HFFc6 (cell line): Measurements from ENCODE around the gene PTPRD. TPM values are rescaled to one million over a fixed set of nuclear protein-coding genes. Genes with fewer than 3 reads are reported as not detected.

Experiments used
- DNase-seq: peaks from one replicate; pipeline ENCODE4 v3.0.0-alpha.2; 2018
- H3K27ac Mint-ChIP-seq: 2 replicates; pipeline ENCODE4 v1.8.0; 2020; ENCODE audit warnings: mild to moderate bottlenecking, mixed read lengths
- H3K27me3 Mint-ChIP-seq: 2 replicates; pipeline ENCODE4 v1.8.0; 2021; ENCODE audit warnings: mild to moderate bottlenecking, moderate library complexity, mixed read lengths; ENCODE audit not compliant: insufficient read depth
- H3K36me3 Mint-ChIP-seq: 2 replicates; pipeline ENCODE4 v1.8.0; 2021; ENCODE audit warnings: low read depth, mixed read lengths
- H3K4me1 Mint-ChIP-seq: 2 replicates; pipeline ENCODE4 v1.8.0; 2020; ENCODE audit warnings: low read depth, mixed read lengths
- H3K4me3 Mint-ChIP-seq: 2 replicates; pipeline ENCODE4 v1.8.0; 2020; ENCODE audit warnings: mild to moderate bottlenecking, moderate library complexity, mixed read lengths
- H3K9me3 Mint-ChIP-seq: 2 replicates; pipeline ENCODE4 v1.8.0; 2020; ENCODE audit warnings: mild to moderate bottlenecking, mixed read lengths
- total RNA-seq, 6 experiments: library from RNA; stranded (reverse); fragmentation: NEBNext Ultra II Directional; extraction: Animal tissue kit (Norgen Biotek cat#: 25700); gene quantifications; 2 replicates in 1 of 6; 3 replicates in 5 of 6; pipeline ENCODE4 v1.2.3, GENCODE V29; 2021
- TF ChIP-seq, protein P1 (sequence below): fragments of 200-600 bp; sonication (generic); IDR thresholded peaks from 2 replicates; pipeline ENCODE4 v1.5.0; 2021; ENCODE audit warnings: antibody characterized with exemption, mild to moderate bottlenecking

PTPRD gene
- total RNA-seq, 6 experiments from 2014 or later: not detected

DNA sequence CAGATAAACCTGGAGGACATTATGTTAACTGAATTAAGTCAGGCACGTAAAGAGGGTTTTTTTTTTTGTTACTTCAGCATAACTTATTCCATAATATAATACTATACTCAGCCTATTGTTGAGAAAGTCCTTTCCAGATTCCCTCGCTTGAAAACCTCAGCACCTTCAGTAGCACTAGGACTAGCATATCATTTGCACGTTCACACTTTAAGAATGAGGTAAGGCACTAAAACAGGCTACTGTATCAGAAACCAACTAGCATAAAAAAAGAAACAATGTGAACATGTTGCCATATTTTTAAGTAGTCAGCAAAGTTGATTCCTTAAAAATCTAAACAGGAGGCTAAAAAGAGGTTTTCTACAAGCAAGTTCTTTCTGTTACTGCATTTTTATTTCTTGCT is 504.0 kb downstream of the PTPRD start:
- no peaks in the 10 kb centered on the region; the same call in 1 of the 2 replicates for H3K27me3 Mint-ChIP-seq

GRCh38 chr9:10104774-10105173 is 508.0 kb downstream of the PTPRD start:
- H3K27ac Mint-ChIP-seq: no peak overlapping the region
- peaks cover 12% of the 10 kb centered on the region; the same call in 1 of the 2 replicates for H3K4me1 Mint-ChIP-seq
- H3K9me3 Mint-ChIP-seq: peaks cover 6% of the 10 kb centered on the region; the same call in 1 of the 2 replicates
- DNase-seq: no peak
- no peaks in the 10 kb centered on the region for H3K36me3 Mint-ChIP-seq
- no peak overlapping the region for H3K4me3 Mint-ChIP-seq
- H3K27me3 Mint-ChIP-seq: peaks cover 1% of the 10 kb centered on the region
- TF ChIP-seq, protein P1, sequence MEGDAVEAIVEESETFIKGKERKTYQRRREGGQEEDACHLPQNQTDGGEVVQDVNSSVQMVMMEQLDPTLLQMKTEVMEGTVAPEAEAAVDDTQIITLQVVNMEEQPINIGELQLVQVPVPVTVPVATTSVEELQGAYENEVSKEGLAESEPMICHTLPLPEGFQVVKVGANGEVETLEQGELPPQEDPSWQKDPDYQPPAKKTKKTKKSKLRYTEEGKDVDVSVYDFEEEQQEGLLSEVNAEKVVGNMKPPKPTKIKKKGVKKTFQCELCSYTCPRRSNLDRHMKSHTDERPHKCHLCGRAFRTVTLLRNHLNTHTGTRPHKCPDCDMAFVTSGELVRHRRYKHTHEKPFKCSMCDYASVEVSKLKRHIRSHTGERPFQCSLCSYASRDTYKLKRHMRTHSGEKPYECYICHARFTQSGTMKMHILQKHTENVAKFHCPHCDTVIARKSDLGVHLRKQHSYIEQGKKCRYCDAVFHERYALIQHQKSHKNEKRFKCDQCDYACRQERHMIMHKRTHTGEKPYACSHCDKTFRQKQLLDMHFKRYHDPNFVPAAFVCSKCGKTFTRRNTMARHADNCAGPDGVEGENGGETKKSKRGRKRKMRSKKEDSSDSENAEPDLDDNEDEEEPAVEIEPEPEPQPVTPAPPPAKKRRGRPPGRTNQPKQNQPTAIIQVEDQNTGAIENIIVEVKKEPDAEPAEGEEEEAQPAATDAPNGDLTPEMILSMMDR: no peak

More for the DNA sequence above, 504.0 kb downstream of the PTPRD start:
- TF ChIP-seq, protein P1: no peak
- Mint-ChIP-seq H3K4me1 (peaks cover 20% of the 10 kb centered on the region; the same call in 1 of the 2 replicates), H3K36me3 (no peaks in the 10 kb centered on the region), H3K27ac (no peak overlapping the region), H3K9me3 (peaks cover 6% of the 10 kb centered on the region; the same call in 1 of the 2 replicates), H3K4me3 (no peak overlapping the region)
- DNase-seq: no peak

DNA sequence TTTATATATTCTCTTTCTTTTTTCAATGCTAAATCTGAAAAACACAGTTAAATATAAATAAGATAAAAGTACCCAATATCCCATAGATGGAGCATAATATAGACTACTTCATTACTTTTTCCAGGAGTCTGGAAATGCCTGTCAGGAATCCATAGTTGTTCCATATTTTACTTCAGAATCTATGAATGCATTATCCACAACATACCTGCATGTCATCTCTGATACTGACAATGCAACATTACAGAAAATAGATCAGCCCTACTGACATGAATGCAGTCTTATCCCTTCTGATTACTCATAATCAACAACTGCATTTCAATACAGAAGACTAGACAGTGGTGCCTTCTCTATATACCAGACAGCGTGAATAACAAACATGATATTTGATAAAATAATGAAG is 517.6 kb downstream of the PTPRD start:
- TF ChIP-seq, protein P1: no peak
- H3K27ac Mint-ChIP-seq: no peak overlapping the region
- no peaks in the 10 kb centered on the region for H3K36me3 Mint-ChIP-seq
- H3K4me1 Mint-ChIP-seq: no peaks in the 10 kb centered on the region
- H3K9me3 Mint-ChIP-seq: no peaks in the 10 kb centered on the region
- DNase-seq: no peak
- no peaks in the 10 kb centered on the region for H3K27me3 Mint-ChIP-seq
- no peak overlapping the region for H3K4me3 Mint-ChIP-seq

GRCh38 chr9:10094563-10094962 is 518.2 kb downstream of the PTPRD start:
- TF ChIP-seq, protein P1: no peak
- no peaks in the 10 kb centered on the region for H3K4me1 Mint-ChIP-seq
- no peak overlapping the region for H3K4me3 Mint-ChIP-seq
- no peak for DNase-seq
- H3K27ac Mint-ChIP-seq: no peak overlapping the region
- no peaks in the 10 kb centered on the region for H3K36me3 Mint-ChIP-seq
- H3K9me3 Mint-ChIP-seq: no peaks in the 10 kb centered on the region
- H3K27me3 Mint-ChIP-seq: no peaks in the 10 kb centered on the region

- Mint-ChIP-seq H3K27ac (no peak overlapping the region), H3K9me3 (peaks cover 5% of the 10 kb centered on the region), H3K27me3 (no peaks in the 10 kb centered on the region), H3K4me3 (no peak overlapping the region), H3K36me3 (no peaks in the 10 kb centered on the region), H3K4me1 (no peaks in the 10 kb centered on the region)
- TF ChIP-seq, protein P1: no peak
- no peak for DNase-seq
Measured at GRCh38 chr9:10080012-10080411, 532.8 kb downstream of the PTPRD start.
